HT-29 (cell line): ENCODE measurements around the gene PVR. TPM values are rescaled to one million over a fixed set of nuclear protein-coding genes. Genes with fewer than 3 reads are reported as not detected.
"Not testable (repeated sequence)": the region's sequence is repeated elsewhere in the genome, so short reads cannot be mapped to it uniquely, and the experiment has no call there.

ENCODE experiments used
- DNase-seq: peaks from one replicate; pipeline ENCODE4 v3.0.0-alpha.2; 2015; ENCODE audit warnings: low spot score
- total RNA-seq: library from RNA; depleted of rRNA; stranded (reverse); fragments of >200 nt; shearing (Covaris generic); gene quantifications from 2 replicates; pipeline ENCODE4 v1.2.3, GENCODE V29; 2014

PVR gene
- total RNA-seq, 1 experiment from 2014 or later, result 204 TPM

- no peak for DNase-seq
Measured at GRCh38 chr19:44618640-44619357, 24.9 kb upstream of the PVR start.

GRCh38 chr19:44620667-44621066 lies 23.0 kb upstream of the PVR start:
- DNase-seq, result no peak

- no peak for DNase-seq
Measured at GRCh38 chr19:44621367-44621766, 22.3 kb upstream of the PVR start.

- peak; percentile 64 for DNase-seq
Measured at GRCh38 chr19:44623080-44623479, 20.6 kb upstream of the PVR start.

- DNase-seq, result no peak
Measured at GRCh38 chr19:44623626-44624025, 20.1 kb upstream of the PVR start.

- DNase-seq, result no peak
Measured at GRCh38 chr19:44624840-44625354, 18.8 kb upstream of the PVR start.

- DNase-seq, result not testable (repeated sequence)
Measured at GRCh38 chr19:44625637-44626036, 18.1 kb upstream of the PVR start.

GRCh38 chr19:44626048-44626624 lies 17.6 kb upstream of the PVR start:
- peak; percentile 94 for DNase-seq

GRCh38 chr19:44627631-44628030 lies 16.1 kb upstream of the PVR start:
- DNase-seq, result no peak

GRCh38 chr19:44628793-44629192 lies 14.9 kb upstream of the PVR start:
- DNase-seq, result no peak

- DNase-seq, result not testable (repeated sequence)
Measured at GRCh38 chr19:44631611-44632010, 12.1 kb upstream of the PVR start.

- not testable (repeated sequence) for DNase-seq
Measured at GRCh38 chr19:44634058-44634457, 9.7 kb upstream of the PVR start.

- DNase-seq, result no peak
Measured at GRCh38 chr19:44634785-44635184, 8.9 kb upstream of the PVR start.

GRCh38 chr19:44635581-44636438 lies 7.9 kb upstream of the PVR start:
- DNase-seq, result no peak

- DNase-seq, result no peak
Measured at GRCh38 chr19:44636439-44637389, 7.0 kb upstream of the PVR start.

GRCh38 chr19:44637390-44637764 lies 6.3 kb upstream of the PVR start:
- DNase-seq, result no peak

GRCh38 chr19:44640518-44640917 lies 3.2 kb upstream of the PVR start:
- no peak for DNase-seq

GRCh38 chr19:44641501-44642265 lies 2.0 kb upstream of the PVR start:
- no peak for DNase-seq

GRCh38 chr19:44642377-44642776 lies 1.3 kb upstream of the PVR start:
- no peak for DNase-seq

- peak; percentile 77 for DNase-seq
Measured at GRCh38 chr19:44644402-44645016, 799 bp downstream of the PVR start.
